Stimulated activated CD8-positive, alpha-beta memory T cell treated with anti-CD3 and anti-CD28 coated beads, Interleukin-4, amount 100 ng/mL, for 4 hours (primary cell): ENCODE results near the gene BST1.

Experiments used
- DNase-seq, 2 donors: peaks; one replicate each; pipeline ENCODE4 v3.0.0-alpha.2; 2020; ENCODE audit warnings: low read depth in 2 of 2, low spot score in 1 of 2

The BST1 gene, protein sequence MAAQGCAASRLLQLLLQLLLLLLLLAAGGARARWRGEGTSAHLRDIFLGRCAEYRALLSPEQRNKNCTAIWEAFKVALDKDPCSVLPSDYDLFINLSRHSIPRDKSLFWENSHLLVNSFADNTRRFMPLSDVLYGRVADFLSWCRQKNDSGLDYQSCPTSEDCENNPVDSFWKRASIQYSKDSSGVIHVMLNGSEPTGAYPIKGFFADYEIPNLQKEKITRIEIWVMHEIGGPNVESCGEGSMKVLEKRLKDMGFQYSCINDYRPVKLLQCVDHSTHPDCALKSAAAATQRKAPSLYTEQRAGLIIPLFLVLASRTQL

DNA sequence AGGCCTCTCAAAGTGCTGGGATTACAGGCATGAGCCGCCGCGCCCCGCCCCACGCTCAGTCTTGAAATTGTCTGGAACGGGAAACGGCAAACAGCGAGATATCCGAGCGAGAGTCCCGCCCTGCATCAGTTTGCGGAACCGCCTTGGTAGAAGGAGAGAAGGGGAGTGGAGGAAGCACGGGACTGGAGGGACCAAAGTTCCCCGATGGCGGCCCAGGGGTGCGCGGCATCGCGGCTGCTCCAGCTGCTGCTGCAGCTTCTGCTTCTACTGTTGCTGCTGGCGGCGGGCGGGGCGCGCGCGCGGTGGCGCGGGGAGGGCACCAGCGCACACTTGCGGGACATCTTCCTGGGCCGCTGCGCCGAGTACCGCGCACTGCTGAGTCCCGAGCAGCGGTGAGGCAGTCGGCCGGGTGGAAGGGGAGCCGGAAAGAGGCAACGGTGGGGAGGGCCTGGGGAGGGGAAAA lies at the start of gene BST1:
BST1 (plus strand) TSS at position 125 of the 463 bp plus-strand sequence; CDS start at position 205, 80 bp downstream.
- DNase-seq, result no peak

DNA sequence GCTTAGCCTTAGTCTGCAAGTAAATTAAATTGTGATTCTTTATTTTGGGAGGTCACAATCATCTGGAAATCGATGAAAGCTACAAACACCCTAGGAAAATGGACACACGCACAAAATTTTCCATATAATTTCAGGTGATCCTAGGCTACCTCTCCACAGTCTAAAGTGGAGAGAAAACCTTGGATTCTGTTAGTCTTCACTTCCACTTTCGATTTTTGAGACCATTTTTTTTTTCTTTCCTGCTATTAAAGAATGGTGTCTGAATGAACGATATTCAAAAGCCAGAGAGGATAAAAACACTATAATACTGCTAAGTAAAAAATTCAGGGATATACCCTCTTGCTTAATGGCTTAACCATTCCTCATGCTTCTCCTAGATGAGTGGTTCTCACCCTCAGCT lies 49.4 kb upstream of the BST1 start:
- no peak for DNase-seq

DNA sequence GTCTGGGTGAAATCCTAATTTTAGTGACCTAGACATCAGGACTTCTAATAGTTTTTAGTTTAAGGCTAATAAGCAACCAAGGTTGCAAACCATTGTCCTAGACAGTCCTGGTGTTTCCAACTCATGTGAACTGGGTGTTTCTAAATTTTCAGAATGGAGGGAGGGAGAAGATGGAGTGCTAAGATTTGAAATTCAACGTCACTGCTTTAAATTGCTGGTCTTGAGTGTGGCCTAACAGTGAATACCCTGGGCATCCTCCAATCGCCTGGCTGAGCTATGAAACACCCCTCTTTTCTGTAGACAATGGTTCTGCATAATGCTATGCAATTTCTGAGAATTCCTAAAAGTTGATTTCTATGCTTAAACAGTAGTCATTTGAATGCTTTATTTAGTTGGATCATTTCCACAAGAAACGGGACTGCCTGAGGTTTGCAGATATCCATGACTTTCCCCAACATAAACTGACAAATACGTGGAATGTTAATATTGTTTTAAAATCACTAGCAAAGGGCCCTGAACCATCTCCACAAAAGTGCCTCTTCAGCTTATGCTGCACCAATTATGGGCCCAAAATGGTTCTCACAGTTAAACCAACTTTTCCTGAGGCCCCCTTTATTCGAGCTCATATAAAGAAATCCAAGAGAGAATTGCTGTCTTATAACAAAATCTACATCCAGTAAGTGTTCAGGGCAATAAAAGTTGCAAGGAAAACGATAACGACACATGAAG lies 48.8 kb upstream of the BST1 start:
- DNase-seq, result no peak

DNA sequence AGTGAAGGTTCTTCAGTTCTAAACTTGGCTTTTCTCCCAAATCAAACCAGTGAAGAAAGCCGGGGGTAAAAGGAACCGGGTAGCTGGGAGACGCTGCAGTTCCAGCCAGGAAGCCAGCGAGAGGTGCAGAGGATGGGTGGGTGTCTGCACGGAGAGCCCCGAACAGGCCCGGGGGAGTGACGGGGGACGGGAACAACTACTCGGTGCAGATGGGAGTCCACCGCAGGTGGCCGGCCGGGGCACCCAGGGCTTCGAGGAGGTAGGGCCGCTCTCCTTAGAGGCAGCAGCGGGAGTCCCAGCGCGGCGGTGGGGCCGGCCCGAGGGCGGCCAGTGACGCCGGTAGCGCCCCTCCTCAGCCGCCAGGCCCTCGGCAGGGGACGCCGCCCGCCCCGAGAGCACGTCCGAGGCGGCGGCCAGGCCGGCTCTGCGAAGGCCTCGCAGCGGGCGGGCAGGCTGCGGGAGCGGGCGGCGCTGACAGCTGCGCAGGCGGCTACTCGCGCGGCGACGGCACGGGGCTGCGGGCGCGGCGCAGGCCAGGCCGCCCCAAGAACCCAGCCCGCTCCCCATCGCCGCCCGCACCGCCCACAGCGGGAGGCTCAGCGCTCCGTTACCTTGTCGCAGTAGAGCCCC lies 48.2 kb upstream of the BST1 start:
- peak in 1 of 2 donors; percentile 7 for DNase-seq

DNA sequence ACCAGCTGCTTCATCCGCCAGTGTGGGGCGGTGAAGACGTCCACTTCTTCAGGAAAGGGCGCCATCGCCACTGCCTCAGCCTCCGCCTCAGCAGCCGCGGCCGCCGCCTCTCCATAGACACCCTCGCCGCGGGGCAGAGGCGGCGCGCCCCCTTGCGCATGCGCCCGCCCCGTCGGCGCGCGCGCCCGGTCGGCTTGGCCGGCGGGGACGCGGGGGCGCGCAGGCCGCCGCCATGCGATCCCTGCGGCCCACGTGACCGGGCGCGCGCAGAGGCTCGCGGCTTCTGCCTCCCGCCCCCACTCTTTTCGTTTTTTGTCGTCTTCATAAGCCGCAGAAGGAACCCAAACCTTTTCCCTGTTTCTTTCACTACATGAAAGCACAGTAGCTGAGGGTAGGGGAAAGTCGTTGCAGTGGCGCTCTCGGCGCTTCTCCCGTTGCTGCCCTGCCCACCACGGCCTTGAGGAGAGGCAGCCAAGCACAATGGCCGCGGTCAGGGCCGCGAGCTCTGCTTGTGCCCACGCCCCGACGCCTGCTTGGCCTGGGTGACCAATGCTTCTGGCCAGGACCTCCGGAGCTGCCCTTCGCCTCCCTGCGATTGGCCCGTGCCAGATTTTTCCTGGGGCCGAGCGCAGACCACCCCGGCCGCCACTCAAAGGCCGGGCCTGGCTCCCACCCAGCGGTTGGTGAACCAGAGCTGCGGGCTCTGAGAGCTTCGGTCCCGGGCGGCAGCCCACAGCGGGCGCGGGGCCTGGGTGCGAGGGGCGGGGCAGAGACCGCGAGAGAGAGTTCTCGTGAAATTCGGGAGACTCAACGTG lies 47.4 kb upstream of the BST1 start, which contains the start of gene FBXL5:
FBXL5 (minus strand) TSS at position 135 of the 815 bp plus-strand sequence; CDS start at position 65, 70 bp downstream.
- peak; percentile 47 to 64 for DNase-seq

DNA sequence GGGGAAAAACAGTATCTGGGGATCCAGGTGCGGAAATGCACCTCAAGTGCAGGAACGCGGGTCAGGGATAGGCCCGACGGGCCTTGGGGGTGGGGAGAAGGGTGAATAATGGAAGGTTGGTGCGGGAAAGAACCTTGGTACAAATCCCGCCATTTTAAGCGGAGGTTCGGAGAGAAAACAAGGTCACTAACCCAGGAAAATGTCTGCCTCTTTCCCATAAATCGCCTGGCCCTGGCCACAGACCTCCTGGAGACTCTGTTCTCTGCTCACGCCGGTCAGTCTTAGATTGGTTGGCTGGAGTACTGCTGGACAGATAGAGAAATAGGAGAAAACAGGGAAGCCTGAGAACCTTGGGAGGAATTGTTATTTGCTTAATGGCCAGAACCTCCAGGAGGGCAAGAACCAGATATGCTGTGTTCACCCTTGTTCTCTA lies 46.8 kb upstream of the BST1 start:
- DNase-seq, result no peak

DNA sequence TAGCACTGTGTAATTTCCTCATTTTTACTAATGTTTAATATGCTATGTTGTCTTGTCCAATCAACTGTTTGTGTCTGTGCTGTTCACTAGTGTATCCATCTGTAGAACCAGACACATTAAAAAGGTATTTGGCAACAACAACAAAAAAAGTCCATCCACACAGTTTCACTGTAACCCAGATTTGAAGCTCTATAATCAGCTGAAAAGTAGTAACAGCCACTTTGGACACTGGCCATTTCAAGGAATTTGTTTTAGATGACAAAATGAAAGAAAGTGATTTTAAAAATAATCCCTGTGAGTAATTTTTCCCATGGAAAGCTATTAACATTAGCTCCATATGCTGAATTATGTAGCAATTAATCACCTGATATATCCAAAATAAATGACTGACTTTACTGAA lies 45.5 kb upstream of the BST1 start:
- no peak for DNase-seq

DNA sequence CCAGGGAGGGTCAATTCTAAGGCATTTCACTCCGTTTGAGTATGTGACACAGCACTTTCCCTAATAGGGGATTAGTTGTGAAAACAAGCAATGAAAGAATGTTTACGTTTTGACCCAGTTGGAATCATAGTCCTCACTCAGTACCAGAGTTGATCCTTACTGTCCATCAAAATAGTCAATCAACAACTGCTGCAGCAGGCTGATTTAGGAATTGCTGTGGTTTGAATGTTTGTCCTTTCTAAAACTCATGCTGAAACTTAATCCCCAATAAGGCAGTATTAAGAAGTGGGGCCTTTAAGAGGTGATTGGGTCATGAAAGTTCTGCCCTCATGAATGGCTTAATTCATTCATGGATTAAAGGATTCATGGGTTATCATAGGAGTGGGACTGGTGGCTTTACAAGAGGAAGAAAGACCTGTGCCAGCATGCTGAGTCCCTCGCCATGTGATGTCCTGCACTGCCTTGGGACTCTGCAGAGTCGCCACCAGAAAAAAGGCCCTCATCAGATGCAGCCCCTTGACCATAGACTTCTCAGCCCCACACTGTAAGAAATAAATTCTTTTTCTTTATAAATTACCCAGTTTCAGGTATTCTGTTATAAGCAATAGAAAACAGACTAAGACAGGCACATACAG lies 44.6 kb upstream of the BST1 start:
- DNase-seq, result no peak

DNA sequence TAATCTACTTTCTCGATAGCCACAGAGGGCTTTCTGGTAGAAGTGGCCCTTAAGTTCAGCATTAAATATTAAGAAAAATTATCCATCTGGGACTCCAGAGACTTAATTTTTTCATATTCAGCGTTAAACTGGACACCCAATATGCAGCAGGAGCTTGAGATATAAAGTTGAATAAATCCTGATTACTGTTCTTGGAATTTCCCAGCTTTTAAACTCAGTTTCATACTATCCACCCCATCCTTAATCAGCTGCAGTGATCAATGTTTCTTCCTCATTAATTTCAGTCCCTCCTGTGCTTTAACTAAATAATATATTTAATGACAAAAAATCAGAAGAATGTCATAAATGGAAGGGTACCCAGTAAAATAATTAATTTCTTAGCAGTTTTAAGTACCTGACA lies 44.1 kb upstream of the BST1 start:
- no peak for DNase-seq

DNA sequence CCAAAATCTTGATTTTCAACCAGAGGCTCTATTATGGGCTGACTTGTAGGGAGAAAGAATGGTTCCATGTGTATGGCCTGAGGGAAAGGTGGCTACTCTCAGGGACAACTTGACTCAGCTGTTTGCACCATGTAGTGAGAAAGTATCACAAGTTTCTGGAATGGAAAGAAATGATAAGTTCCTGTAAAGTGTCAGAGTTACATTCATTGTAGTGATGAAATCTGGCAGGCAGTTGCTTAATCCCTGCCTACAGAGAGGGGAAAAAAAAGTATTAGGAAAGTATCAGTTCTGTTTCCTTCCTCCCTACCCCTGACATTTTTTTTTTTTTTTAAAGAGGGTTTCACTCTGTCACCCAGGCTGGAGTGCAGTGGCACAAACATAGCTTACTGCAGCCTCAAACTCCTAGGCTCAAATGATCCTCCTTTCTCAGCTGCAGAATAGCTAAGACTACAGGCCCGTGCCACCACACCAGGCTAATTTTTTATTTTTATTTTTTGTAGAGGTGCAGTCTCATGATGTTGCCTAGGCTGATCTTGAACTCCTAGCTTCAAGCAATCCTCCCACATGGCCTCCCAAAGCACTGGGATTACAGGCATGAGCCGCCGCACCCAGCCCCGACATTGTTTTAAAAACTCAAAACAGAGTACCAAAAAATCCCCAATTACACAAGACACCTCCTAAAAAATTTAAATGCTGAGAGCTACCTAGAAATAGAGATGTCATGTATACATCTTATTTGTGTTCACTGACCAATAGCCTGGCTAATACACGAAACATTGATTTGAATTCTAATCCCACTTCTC lies 42.9 kb upstream of the BST1 start:
- no peak for DNase-seq

DNA sequence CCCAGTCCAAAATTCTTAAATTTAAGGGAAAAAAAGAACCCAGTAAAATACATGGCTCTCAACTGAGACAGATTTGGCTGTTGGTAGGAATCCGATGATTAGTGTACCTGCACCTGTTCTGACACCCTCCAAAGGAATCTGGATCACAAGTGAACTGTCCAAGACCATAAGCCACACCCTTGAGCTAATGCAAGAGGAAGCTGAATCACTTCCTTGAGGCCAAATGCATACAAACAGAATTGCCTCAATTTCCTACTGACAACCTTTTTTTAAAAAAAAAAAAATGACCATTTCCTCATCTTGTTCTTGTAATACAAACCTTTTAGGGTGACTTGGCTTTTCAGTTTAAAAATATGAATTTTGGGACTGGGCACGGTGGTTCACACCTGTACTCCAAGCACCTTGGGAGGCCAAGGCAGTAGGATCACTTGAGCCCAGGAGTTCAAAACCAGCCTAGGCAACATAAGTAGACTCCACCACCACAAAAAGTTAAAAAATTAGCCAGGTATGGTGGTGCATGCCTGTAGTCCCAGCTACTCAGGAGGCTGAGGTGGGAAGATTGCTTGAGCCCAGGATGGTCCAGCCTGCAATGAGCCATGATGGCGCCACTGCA lies 37.0 kb upstream of the BST1 start:
- DNase-seq, result no peak

DNA sequence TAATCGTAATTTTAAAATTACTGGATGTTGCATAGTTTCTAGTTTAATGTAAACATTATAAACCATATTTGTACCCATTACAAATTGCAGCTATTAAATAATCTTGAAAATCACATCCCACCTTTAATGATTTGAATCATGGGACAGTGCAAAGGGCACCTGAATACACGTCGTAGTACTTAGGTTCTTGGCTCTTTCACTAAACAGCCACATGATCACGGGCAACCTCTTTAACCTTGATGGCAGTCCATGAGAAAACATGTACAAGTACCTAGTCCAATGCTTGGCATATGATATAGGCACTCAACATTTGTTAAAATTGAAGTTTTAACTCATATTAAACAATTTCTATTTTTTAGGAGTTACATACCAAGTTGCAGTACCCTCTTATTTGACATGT lies 35.9 kb upstream of the BST1 start:
- DNase-seq, result no peak

DNA sequence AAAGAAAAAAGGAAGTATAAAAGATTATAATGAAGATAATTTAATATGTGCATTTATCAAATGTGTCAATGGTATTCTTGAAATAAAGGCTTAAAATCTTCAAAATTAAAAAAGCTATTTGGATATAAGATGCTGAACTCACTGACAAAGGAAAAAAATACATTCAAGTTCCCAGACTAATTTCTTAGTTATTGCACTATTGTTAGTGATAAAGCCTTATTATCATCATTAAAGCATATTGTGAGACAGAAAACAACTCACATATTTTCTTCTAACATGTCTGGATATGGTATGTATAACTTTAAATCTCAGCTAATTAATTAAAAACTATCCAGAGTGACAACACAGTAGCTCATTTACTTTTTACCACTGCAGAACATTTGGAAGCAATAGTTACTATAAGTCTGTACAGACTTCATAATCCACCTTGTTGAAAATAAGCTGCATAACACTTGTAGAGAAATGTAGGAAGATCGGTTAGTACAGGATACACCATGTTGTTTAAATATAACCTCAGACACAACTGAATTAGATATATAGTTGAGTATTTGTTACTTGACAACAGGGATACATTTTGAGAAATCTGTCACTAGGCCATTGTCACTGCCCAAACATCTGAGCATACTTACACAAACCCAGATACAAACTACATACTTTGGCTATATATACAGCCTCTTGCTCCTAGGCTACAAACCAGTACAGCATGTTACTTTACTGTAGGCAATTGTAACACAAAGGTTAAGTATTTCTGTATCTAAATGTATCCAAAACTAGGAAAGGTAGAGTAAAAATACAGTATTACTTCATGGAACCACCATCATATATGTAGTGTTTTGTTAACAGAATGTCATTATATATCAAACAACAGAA lies 34.1 kb upstream of the BST1 start:
- DNase-seq, result no peak

DNA sequence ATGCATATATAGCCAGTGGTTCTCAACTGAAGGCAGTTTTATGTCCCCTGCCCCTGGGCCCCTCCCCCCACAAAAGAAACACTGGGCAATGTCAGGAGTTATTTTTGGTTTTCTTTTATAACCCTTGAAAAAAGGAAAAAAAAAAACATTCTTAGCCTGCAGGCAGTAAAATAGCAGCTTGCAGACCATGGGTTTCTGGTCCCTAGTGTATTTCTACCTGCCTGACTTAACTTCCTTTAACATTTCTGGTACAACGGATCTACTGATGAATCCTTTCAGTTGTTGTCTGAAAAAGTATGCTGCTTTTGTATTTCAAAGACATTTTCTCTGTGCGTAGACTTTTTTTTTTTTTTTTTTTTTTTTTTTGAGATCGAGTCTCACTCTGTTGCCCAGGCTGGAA lies 32.3 kb upstream of the BST1 start:
- no peak for DNase-seq

DNA sequence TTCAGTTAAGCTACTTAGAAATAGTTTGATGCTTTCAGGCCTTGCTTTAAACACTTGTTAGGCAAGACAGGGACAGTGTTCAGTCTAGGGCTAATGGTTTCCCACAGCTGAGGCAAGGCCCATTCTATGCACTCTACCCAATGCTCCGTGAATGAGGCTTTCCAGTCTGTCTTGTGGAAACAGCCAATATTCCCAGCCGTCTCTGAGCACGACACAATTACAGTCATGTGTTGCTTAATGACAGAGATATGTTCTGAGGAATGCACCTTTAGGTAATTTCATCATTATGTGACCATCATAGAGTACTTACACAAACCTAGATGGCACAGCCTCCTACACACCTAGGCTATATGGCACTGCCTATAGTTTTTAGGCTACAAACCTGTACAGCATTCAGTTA lies 30.8 kb upstream of the BST1 start:
- no peak for DNase-seq

DNA sequence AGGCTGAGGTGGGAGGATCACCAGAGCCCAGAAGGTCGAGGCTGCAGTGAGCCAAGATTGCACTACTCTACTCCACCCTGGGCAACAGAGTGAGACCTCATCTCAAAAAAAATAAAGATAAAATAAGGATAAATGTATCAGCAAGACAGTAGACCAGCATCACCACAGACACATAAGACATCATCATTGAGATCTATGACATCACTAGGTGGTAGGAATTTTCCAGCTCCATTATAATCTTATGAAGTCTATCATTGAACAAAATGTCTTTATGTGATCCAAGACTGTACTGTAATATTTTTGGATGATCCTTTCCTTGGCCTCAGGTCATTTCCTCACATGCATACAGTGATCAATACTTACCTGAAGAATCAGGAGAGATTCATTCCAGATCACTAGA lies 29.5 kb upstream of the BST1 start:
- no peak for DNase-seq

DNA sequence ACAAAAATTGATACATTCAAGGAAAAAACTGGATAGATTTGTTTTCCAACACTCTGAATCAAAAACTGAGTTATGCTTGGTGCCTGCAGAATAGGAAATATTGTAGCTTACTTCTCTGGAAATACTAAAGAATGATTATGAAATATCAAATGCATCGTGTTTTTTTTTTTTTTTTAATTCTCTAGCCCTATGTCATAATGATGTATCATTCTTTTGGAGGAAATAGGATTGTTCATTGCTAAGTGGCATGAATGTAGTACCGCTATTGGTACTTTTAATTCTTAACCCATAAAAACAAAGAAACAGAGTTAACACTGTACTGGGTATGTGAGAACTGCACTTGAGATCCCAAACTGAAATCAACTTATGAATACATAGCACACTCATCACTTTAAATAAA lies 28.8 kb upstream of the BST1 start:
- no peak for DNase-seq

DNA sequence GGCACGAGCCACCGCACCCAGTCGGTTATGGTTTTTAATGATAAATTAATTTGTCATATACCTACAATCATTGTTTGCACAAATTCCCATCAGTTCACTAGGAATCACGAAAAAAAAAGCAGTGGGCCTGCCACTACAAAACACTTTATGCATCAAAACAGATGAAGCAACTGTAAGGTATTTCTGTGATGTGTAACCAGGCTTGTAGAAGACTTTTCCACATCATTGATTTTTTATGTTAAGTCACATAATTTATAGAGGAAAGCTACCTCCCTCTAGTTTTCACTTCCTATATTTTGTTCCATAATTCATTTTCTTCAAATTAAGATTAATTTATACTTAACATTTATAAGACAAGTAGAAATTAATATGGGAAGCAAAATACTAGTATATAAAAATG lies 27.9 kb upstream of the BST1 start:
- DNase-seq, result no peak

DNA sequence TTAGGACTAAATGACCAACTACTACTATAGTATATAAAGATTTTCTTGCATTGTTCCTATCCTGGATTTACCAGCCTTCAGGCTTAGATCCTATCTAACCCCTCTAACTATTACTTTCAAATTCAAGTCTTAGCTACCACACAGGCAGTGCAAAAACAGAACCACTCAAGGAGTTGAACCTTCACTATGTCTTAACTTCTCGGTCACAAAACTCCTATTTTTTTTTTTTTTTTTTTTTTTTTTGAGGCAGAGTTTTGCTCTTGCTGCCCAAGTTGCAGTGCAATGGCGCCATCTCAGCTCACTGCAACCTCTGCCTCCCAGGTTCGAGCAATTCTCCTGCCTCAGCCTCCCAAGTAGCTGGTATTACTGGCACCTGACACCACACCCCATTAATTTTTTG lies 27.5 kb upstream of the BST1 start:
- no peak for DNase-seq
